ENCODE data around the gene HOMER2.

Gene HOMER2

GRCh38 chr15:82930461-82930860, 22.1 kb downstream of the HOMER2 start:
- no peak for DNase-seq (ENCODE audit: low spot score)

- DNase-seq (ENCODE audit: low spot score): no peak
Measured at GRCh38 chr15:82928711-82929110, 23.8 kb downstream of the HOMER2 start.

GRCh38 chr15:82923744-82924143, 28.8 kb downstream of the HOMER2 start:
- DNase-seq (ENCODE audit: low spot score): no peak

- DNase-seq (ENCODE audit: low spot score): no peak
Measured at GRCh38 chr15:82922737-82923136, 29.8 kb downstream of the HOMER2 start.

GRCh38 chr15:82921939-82922338, 30.6 kb downstream of the HOMER2 start:
- no peak for DNase-seq (ENCODE audit: low spot score)

- no peak for DNase-seq (ENCODE audit: low spot score)
Measured at GRCh38 chr15:82921242-82921641, 31.3 kb downstream of the HOMER2 start.

- DNase-seq (ENCODE audit: low spot score): peak; percentile 15
Measured at GRCh38 chr15:82919231-82919886, 33.2 kb downstream of the HOMER2 start.

- no peak for DNase-seq (ENCODE audit: low spot score)
Measured at GRCh38 chr15:82918607-82919230, 33.8 kb downstream of the HOMER2 start.

GRCh38 chr15:82918162-82918561, 34.4 kb downstream of the HOMER2 start:
- no peak for DNase-seq (ENCODE audit: low spot score)

GRCh38 chr15:82917249-82917648, 35.3 kb downstream of the HOMER2 start:
- no peak for DNase-seq (ENCODE audit: low spot score)

GRCh38 chr15:82916161-82916952, 36.2 kb downstream of the HOMER2 start:
- DNase-seq (ENCODE audit: low spot score): no peak

- no peak for DNase-seq (ENCODE audit: low spot score)
Measured at GRCh38 chr15:82914396-82914795, 38.1 kb downstream of the HOMER2 start.

- DNase-seq (ENCODE audit: low spot score): no peak
Measured at GRCh38 chr15:82911458-82911857, 41.1 kb downstream of the HOMER2 start.

- DNase-seq (ENCODE audit: low spot score): no peak
Measured at GRCh38 chr15:82910721-82911120, 41.8 kb downstream of the HOMER2 start.

- no peak for DNase-seq (ENCODE audit: low spot score)
Measured at GRCh38 chr15:82909080-82909815, 43.3 kb downstream of the HOMER2 start.

- DNase-seq (ENCODE audit: low spot score): no peak
Measured at GRCh38 chr15:82907350-82907749, 45.2 kb downstream of the HOMER2 start.

- DNase-seq (ENCODE audit: low spot score): no peak
Measured at GRCh38 chr15:82904574-82904973, 47.9 kb downstream of the HOMER2 start.

- no peak for DNase-seq (ENCODE audit: low spot score)
Measured at GRCh38 chr15:82903511-82903910, 49.0 kb downstream of the HOMER2 start.

- no peak for DNase-seq (ENCODE audit: low spot score)
Measured at GRCh38 chr15:82901114-82901805, 51.3 kb downstream of the HOMER2 start.

- DNase-seq (ENCODE audit: low spot score): no peak
Measured at GRCh38 chr15:82900511-82901060, 51.9 kb downstream of the HOMER2 start.

GRCh38 chr15:82898961-82899360, 53.6 kb downstream of the HOMER2 start:
- DNase-seq (ENCODE audit: low spot score): no peak

GRCh38 chr15:82895983-82896382, 56.5 kb downstream of the HOMER2 start:
- no peak for DNase-seq (ENCODE audit: low spot score)

Measured in COLO829 (cell line).